Measurements from ENCODE around the gene DCST1.

DNA sequence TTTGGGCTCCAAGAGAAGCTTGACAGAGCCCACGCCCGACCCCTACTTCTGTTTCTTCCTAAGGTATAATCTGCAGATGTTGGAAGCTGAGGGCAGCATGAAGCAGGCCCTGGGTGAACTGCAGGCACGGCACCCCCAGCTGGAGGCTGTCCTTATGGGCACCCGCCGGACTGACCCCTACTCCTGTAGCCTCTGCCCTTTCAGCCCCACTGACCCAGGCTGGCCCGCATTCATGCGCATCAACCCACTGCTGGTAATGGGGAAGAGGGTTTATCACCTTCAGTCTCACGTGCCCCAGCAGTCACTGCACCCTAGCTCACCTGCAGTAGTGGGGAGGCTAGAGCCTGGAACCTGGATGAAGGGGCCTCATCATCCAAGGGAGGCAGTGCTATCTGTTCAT lies 43.3 kb upstream of the DCST1 start:
- no peak for TF ChIP-seq EZH2 (IDR thresholded peaks at IDR 0.05; ENCODE audit: borderline replicate concordance, low read depth, low read length, poor library complexity, severe bottlenecking)
- TF ChIP-seq, protein P1, sequence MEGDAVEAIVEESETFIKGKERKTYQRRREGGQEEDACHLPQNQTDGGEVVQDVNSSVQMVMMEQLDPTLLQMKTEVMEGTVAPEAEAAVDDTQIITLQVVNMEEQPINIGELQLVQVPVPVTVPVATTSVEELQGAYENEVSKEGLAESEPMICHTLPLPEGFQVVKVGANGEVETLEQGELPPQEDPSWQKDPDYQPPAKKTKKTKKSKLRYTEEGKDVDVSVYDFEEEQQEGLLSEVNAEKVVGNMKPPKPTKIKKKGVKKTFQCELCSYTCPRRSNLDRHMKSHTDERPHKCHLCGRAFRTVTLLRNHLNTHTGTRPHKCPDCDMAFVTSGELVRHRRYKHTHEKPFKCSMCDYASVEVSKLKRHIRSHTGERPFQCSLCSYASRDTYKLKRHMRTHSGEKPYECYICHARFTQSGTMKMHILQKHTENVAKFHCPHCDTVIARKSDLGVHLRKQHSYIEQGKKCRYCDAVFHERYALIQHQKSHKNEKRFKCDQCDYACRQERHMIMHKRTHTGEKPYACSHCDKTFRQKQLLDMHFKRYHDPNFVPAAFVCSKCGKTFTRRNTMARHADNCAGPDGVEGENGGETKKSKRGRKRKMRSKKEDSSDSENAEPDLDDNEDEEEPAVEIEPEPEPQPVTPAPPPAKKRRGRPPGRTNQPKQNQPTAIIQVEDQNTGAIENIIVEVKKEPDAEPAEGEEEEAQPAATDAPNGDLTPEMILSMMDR (conservative IDR thresholded peaks at IDR 0.05; ENCODE audit: low read depth, low read length), result no peak
